K562 (cell line): ENCODE results near the gene MAST3. TPM values are rescaled to one million over a fixed set of nuclear protein-coding genes. Genes with fewer than 3 reads are reported as not detected.
A peak's percentile ranks its signal among the peaks of the same experiment; 100 is the strongest.

Experiments used
- ARID1B ChIP-seq: fragments of 450-650 bp; IDR thresholded peaks from 2 replicates; pipeline ENCODE4 v1.6.1; 2016; ENCODE audit warnings: antibody characterized with exemption, mild to moderate bottlenecking, inconsistent platforms
- BRF1 ChIP-seq: IDR thresholded peaks from 3 replicates; pipeline ENCODE4 v1.6.1; 2011; ENCODE audit warnings: borderline replicate concordance, mild to moderate bottlenecking; ENCODE audit not compliant: insufficient read length; ENCODE audit errors: extremely low read depth
- CAMTA2 ChIP-seq: fragments of 250-450 bp; sonication (Bioruptor Pico); conservative IDR thresholded peaks from 2 replicates; pipeline ENCODE4 v1.5.1; 2022
- CREBBP ChIP-seq: IDR thresholded peaks from one replicate; pipeline ENCODE4 v1.6.1; 2012; ENCODE audit warnings: low read depth, mild to moderate bottlenecking, control low read depth, inconsistent platforms, low read length
- GTF2F1 ChIP-seq: IDR thresholded peaks from 2 replicates; pipeline ENCODE4 v1.6.1; 2011; ENCODE audit warnings: low read depth, low read length, improper control_type of control experiment
- HMGN3 ChIP-seq: IDR thresholded peaks from 2 replicates; pipeline ENCODE4 v1.6.1; 2011; ENCODE audit warnings: borderline replicate concordance, low read depth, mild to moderate bottlenecking, mixed read lengths, low read length; ENCODE audit not compliant: insufficient read length; ENCODE audit errors: extremely low read depth
- MED1 ChIP-seq: sonication (generic); formaldehyde crosslinking; IDR thresholded peaks from 2 replicates; pipeline ENCODE4 v1.8.1; 2023; ENCODE audit warnings: missing genetic modification reagents, borderline replicate concordance
- MEF2D ChIP-seq: conservative IDR thresholded peaks from 2 replicates; pipeline ENCODE4 v1.6.1; 2016; ENCODE audit warnings: low read depth, missing genetic modification characterization, missing compliant biosample characterization
- NCOA6 ChIP-seq: fragments of 450-650 bp; IDR thresholded peaks from 2 replicates; pipeline ENCODE4 v1.6.1; 2017; ENCODE audit warnings: mild to moderate bottlenecking
- SMARCC2 ChIP-seq: fragments of 450-650 bp; IDR thresholded peaks from 2 replicates; pipeline ENCODE4 v1.6.1; 2017; ENCODE audit warnings: antibody characterized with exemption, moderate library complexity, mild to moderate bottlenecking, low read depth
- ZNF146 ChIP-seq: IDR thresholded peaks from one replicate; pipeline ENCODE4 v1.6.1; 2018; ENCODE audit warnings: missing compliant biosample characterization; ENCODE audit not compliant: unreplicated experiment
- ZNF274 ChIP-seq: IDR thresholded peaks from 2 replicates; pipeline ENCODE4 v1.6.1; 2011; ENCODE audit warnings: low read depth, mild to moderate bottlenecking, low read length, moderate library complexity, borderline replicate concordance
- ZNF780A ChIP-seq: fragments of 250-450 bp; sonication (Bioruptor Pico); IDR thresholded peaks from 2 replicates; pipeline ENCODE4 v1.5.0; 2021; ENCODE audit warnings: mild to moderate bottlenecking
- polyA plus RNA-seq, 8 experiments: library from polyadenylated mRNA; depleted of rRNA in 4 of 8; stranded (reverse) in 5 of 8; unstranded in 3 of 8; fragments of >200 nt; fragmentation: Nextera tagmentation in 2 of 8; fragmentation: Illumina TruSeq in 1 of 8; extraction: Ambion mirVana in 2 of 8; extraction: Trizol in 1 of 8; gene quantifications; 2 replicates each; pipeline versions ENCODE4 v1.2.1 to v1.2.3, GENCODE V29; 2011 to 2014; ENCODE audit warnings: inconsistent platforms in 1 of 8, missing spikeins in 1 of 8
- total RNA-seq, 7 experiments: library from RNA; depleted of rRNA in 6 of 7; stranded (reverse); fragments of >200 nt in 6 of 7; fragmentation: Illumina TruSeq in 2 of 7; extraction: Trizol in 2 of 7; gene quantifications; 2 replicates each; pipeline versions ENCODE4 v1.2.1 to v1.2.3, GENCODE V29; 2011 to 2021; ENCODE audit warnings: low replicate concordance in 1 of 7
- TF ChIP-seq, protein P1 (sequence below): sonication (generic); formaldehyde crosslinking; IDR thresholded peaks from 2 replicates; pipeline ENCODE4 v1.8.0; 2022; ENCODE audit warnings: missing genetic modification reagents, mild to moderate bottlenecking, moderate library complexity, borderline replicate concordance
- TF ChIP-seq, protein P2 (sequence below): fragments of 250-450 bp; sonication (Bioruptor Pico); IDR thresholded peaks from 2 replicates; pipeline ENCODE4 v1.8.0; 2022; ENCODE audit warnings: moderate library complexity, mild to moderate bottlenecking, inconsistent platforms

MAST3 gene
- total and polyA plus RNA-seq, 9 of the 15 experiments (the other 6 are each of a cell fraction or from before 2014, with no cell fraction given) = 0.94 to 9.9 (median 2.4) TPM

DNA sequence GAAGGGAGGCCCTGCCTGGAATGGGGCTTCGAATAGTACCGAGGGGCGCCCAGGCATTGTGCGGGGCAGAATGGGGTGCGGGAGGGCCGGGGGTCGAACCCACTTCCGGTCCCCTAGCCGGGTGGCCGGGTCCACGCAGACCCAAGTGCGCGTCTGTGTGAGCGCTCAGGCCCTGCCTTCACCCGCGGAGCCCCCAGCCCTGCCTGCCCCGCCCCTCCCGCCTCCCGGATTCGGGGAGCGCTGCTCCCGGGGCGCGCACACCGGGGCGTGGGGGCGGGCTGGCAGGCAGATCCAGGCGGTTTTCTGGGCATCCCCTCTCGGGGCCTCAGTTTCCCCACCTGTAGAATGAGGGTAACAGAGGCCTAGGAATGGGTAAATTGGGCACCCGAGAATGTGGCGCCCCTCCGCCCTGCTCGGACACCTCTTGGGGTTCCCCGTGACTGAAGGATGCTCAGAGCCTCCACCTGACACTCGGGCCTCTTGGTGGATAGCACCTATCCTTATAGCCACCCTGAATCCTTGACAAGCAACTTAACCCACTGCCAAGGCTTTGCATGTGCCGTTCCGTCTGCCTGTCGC lies 56.1 kb downstream of the MAST3 start (continued):
- TF ChIP-seq MEF2D (tag) = no peak
- TF ChIP-seq, protein P1, sequence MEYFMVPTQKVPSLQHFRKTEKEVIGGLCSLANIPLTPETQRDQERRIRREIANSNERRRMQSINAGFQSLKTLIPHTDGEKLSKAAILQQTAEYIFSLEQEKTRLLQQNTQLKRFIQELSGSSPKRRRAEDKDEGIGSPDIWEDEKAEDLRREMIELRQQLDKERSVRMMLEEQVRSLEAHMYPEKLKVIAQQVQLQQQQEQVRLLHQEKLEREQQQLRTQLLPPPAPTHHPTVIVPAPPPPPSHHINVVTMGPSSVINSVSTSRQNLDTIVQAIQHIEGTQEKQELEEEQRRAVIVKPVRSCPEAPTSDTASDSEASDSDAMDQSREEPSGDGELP (CRISPR knock-in tag) = no peak
- TF ChIP-seq ZNF146 (CRISPR knock-in tag) = no peak
- no peak for TF ChIP-seq ARID1B
- peak; percentile 1 for TF ChIP-seq HMGN3
- TF ChIP-seq ZNF780A (CRISPR knock-in tag) = no peak
- no peak for TF ChIP-seq NCOA6
- no peak for TF ChIP-seq GTF2F1
- no peak for TF ChIP-seq BRF1
- no peak; the same call in 1 of the 2 replicates for TF ChIP-seq SMARCC2
- TF ChIP-seq, protein P2, sequence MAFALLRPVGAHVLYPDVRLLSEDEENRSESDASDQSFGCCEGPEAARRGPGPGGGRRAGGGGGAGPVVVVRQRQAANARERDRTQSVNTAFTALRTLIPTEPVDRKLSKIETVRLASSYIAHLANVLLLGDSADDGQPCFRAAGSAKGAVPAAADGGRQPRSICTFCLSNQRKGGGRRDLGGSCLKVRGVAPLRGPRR (CRISPR knock-in tag) = no peak
- TF ChIP-seq ZNF274 = no peak
- TF ChIP-seq MED1 = no peak
- no peak for TF ChIP-seq CAMTA2 (CRISPR knock-in tag)
- no peak for TF ChIP-seq CREBBP
